ENCODE results near the gene TMSB10.

- TF ChIP-seq, protein P1, sequence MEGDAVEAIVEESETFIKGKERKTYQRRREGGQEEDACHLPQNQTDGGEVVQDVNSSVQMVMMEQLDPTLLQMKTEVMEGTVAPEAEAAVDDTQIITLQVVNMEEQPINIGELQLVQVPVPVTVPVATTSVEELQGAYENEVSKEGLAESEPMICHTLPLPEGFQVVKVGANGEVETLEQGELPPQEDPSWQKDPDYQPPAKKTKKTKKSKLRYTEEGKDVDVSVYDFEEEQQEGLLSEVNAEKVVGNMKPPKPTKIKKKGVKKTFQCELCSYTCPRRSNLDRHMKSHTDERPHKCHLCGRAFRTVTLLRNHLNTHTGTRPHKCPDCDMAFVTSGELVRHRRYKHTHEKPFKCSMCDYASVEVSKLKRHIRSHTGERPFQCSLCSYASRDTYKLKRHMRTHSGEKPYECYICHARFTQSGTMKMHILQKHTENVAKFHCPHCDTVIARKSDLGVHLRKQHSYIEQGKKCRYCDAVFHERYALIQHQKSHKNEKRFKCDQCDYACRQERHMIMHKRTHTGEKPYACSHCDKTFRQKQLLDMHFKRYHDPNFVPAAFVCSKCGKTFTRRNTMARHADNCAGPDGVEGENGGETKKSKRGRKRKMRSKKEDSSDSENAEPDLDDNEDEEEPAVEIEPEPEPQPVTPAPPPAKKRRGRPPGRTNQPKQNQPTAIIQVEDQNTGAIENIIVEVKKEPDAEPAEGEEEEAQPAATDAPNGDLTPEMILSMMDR (conservative IDR thresholded peaks at IDR 0.05 in 1 of 2, IDR thresholded peaks at IDR 0.05 in 1 of 2; ENCODE audit: low read depth in 1 of 2, low read length in 2 of 2) = no peak
- peak; percentile 23 for TF ChIP-seq EZH2 (IDR thresholded peaks at IDR 0.05; ENCODE audit: low read length, missing control alignments)
These were observed 24.6 kb upstream of the TMSB10 start, which contains the start of gene TRABD2A for GRCh38 chr2:84880645-84881521.
